Endothelial cell (in vitro differentiated cells): Measurements from ENCODE around the gene TMEM202. TPM values are rescaled to one million over a fixed set of nuclear protein-coding genes. Genes with fewer than 3 reads are reported as not detected.

Experiments used
- DNase-seq: peaks from one replicate; pipeline ENCODE4 v3.0.0; 2021; ENCODE audit warnings: low spot score
- H3K27ac Mint-ChIP-seq: one replicate; pipeline ENCODE4 v1.8.0; 2021; ENCODE audit warnings: mixed read lengths, inconsistent platforms; ENCODE audit not compliant: unreplicated experiment
- H3K27me3 Mint-ChIP-seq: one replicate; pipeline ENCODE4 v1.8.0; 2021; ENCODE audit warnings: mild to moderate bottlenecking, moderate library complexity, mixed read lengths, inconsistent platforms; ENCODE audit not compliant: unreplicated experiment
- H3K36me3 Mint-ChIP-seq: one replicate; pipeline ENCODE4 v1.8.0; 2021; ENCODE audit warnings: mild to moderate bottlenecking, low read depth, mixed read lengths, inconsistent platforms; ENCODE audit not compliant: unreplicated experiment
- H3K4me1 Mint-ChIP-seq: one replicate; pipeline ENCODE4 v1.8.0; 2021; ENCODE audit warnings: mild to moderate bottlenecking, mixed read lengths, inconsistent platforms; ENCODE audit not compliant: unreplicated experiment
- H3K4me3 Mint-ChIP-seq: one replicate; pipeline ENCODE4 v1.8.0; 2021; ENCODE audit warnings: mild to moderate bottlenecking, mixed read lengths, inconsistent platforms; ENCODE audit not compliant: unreplicated experiment
- H3K9me3 Mint-ChIP-seq: one replicate; pipeline ENCODE4 v1.8.0; 2021; ENCODE audit warnings: mixed read lengths, inconsistent platforms; ENCODE audit not compliant: unreplicated experiment
- CTCF ChIP-seq: fragments of 200-600 bp; sonication (generic); IDR thresholded peaks from one replicate; pipeline ENCODE4 v1.5.0; 2021; ENCODE audit warnings: antibody characterized with exemption; ENCODE audit not compliant: unreplicated experiment
- total RNA-seq: library from RNA; stranded (reverse); fragmentation: NEBNext Ultra II Directional; extraction: Animal tissue kit (Norgen Biotek cat#: 25700); gene quantifications from one replicate; pipeline ENCODE4 v1.2.1, GENCODE V29; 2021; ENCODE audit not compliant: unreplicated experiment

The TMEM202 gene
- total RNA-seq, 1 donor from 2014 or later: not detected

DNA sequence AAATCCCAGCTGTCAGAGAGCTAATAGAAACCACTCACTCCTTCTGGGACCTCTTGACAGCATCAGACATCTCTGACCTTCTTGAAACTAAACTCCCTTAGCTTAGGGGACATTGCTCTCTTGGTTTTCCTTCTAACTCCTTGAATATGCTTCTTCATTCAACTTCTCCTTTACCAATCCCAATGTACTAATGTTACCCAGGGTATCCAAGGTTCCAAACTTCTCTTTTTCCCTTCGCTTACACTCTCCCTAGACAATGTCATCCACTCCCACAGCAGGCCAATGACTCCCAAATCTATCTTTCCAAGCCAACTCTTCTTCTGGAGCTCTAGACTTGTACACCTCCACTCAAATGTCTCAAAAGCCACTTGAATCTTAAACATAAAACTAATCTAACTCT lies 36.9 kb upstream of the TMEM202 start:
- H3K27me3 Mint-ChIP-seq: peaks cover 4% of the 10 kb centered on the region
- no peak overlapping the region for H3K27ac Mint-ChIP-seq
- no peaks in the 10 kb centered on the region for H3K9me3 Mint-ChIP-seq
- DNase-seq: no peak
- TF ChIP-seq CTCF: no peak
- H3K4me3 Mint-ChIP-seq: no peak overlapping the region
- H3K4me1 Mint-ChIP-seq: peaks cover 30% of the 10 kb centered on the region
- H3K36me3 Mint-ChIP-seq: peaks cover 3% of the 10 kb centered on the region

DNA sequence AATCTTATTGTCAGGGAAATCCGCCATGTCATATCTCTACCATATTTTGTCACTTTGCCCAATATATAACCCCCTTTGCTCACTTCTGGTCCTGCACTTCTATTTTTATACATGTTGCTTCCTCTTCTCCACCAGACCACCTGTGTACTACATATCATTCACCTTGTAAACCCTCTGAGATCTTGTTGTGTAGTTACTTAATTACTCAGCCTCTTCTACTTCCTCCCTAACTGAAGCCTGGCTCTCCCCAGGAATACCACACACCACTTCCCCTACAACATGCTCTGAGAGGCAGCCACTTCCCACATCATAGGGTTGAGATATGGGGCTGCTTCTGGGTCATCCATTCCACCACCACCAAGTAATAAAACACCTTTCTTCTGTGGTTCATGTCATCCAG lies 32.3 kb upstream of the TMEM202 start:
- Mint-ChIP-seq H3K27ac (no peak overlapping the region), H3K4me3 (no peak overlapping the region), H3K9me3 (no peaks in the 10 kb centered on the region), H3K27me3 (peaks cover 2% of the 10 kb centered on the region), H3K36me3 (peaks cover 13% of the 10 kb centered on the region), H3K4me1 (peaks cover 24% of the 10 kb centered on the region)
- DNase-seq: no peak
- TF ChIP-seq CTCF: no peak

GRCh38 chr15:72368325-72368724 lies 29.8 kb upstream of the TMEM202 start:
- DNase-seq: no peak
- Mint-ChIP-seq H3K4me1 (peaks cover 29% of the 10 kb centered on the region), H3K4me3 (peak overlapping the region; percentile 13), H3K36me3 (peaks cover 13% of the 10 kb centered on the region), H3K9me3 (no peaks in the 10 kb centered on the region), H3K27ac (peak overlapping the region; percentile 62), H3K27me3 (peaks cover 2% of the 10 kb centered on the region)
- no peak for TF ChIP-seq CTCF

GRCh38 chr15:72368899-72369298 lies 29.2 kb upstream of the TMEM202 start:
- Mint-ChIP-seq H3K9me3 (no peaks in the 10 kb centered on the region), H3K4me1 (peaks cover 33% of the 10 kb centered on the region), H3K4me3 (no peak overlapping the region), H3K27ac (peak overlapping the region; percentile 62), H3K36me3 (peaks cover 13% of the 10 kb centered on the region), H3K27me3 (peaks cover 2% of the 10 kb centered on the region)
- DNase-seq: peak; percentile 13
- TF ChIP-seq CTCF: no peak

GRCh38 chr15:72369964-72370363 lies 28.1 kb upstream of the TMEM202 start:
- H3K9me3 Mint-ChIP-seq: no peaks in the 10 kb centered on the region
- H3K27ac Mint-ChIP-seq: no peak overlapping the region
- no peak overlapping the region for H3K4me3 Mint-ChIP-seq
- TF ChIP-seq CTCF: no peak
- peaks cover 19% of the 10 kb centered on the region for H3K36me3 Mint-ChIP-seq
- no peak for DNase-seq
- peaks cover 41% of the 10 kb centered on the region for H3K4me1 Mint-ChIP-seq
- peaks cover 3% of the 10 kb centered on the region for H3K27me3 Mint-ChIP-seq
